ENCODE measurements around the gene TNNT1. TPM values are rescaled to one million over a fixed set of nuclear protein-coding genes. Genes with fewer than 3 reads are reported as not detected.

TNNT1 gene
- total and polyA plus RNA-seq, 9 donors: 1.3 to 3.6 (median 2.7) TPM; not detected in 4

DNA sequence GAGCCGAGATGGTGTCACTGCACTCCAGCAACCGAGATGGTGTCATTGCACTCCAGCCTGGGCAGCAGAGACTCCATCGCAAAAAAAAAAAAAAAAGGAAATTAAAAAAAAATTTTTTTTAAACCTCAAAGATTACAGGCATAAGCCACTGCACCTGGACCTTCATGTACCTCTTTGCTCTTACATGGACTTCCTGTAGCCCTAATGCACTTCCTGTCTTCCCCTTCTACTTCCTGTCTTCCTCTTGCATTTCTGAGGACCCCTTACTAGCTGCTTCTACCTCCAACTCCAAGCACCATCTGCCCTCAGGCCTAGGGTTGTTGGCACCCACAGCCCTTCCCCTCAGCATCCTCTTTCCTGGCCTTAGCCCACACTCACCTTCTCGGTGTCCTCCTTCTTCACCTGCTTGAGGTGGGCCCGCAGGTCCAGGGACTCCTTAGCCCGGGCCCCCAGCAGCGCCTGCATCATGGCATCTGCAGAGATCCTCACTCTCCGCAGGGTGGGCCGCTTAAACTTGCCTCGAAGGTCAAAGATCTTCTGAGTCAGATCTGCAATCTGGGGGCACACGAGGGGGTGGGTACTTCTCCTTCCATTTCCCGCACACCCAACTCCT lies 4.8 kb upstream of the TNNT1 start:
- Histone ChIP-seq H3K27ac (no peak overlapping the region), H3K27me3 (no peaks in the 10 kb centered on the region), H3K9me3 (no peaks in the 10 kb centered on the region), H3K4me1 (ENCODE audit: insufficient read depth) (no peaks in the 10 kb centered on the region), H3K4me3 (no peak overlapping the region), H3K36me3 (no peaks in the 10 kb centered on the region)
- 77 to 83% (median 80%) methylated on average over 12 of the region's 12 CpGs for WGBS, 3 donors
- DNase-seq: no peak
- intact Hi-C loops (cut with DNase I): no loop called here
- TF ChIP-seq EP300 (IDR thresholded peaks at IDR 0.05): no peak
- TF ChIP-seq POLR2A (IDR thresholded peaks at IDR 0.05): no peak
- TF ChIP-seq, protein P1, sequence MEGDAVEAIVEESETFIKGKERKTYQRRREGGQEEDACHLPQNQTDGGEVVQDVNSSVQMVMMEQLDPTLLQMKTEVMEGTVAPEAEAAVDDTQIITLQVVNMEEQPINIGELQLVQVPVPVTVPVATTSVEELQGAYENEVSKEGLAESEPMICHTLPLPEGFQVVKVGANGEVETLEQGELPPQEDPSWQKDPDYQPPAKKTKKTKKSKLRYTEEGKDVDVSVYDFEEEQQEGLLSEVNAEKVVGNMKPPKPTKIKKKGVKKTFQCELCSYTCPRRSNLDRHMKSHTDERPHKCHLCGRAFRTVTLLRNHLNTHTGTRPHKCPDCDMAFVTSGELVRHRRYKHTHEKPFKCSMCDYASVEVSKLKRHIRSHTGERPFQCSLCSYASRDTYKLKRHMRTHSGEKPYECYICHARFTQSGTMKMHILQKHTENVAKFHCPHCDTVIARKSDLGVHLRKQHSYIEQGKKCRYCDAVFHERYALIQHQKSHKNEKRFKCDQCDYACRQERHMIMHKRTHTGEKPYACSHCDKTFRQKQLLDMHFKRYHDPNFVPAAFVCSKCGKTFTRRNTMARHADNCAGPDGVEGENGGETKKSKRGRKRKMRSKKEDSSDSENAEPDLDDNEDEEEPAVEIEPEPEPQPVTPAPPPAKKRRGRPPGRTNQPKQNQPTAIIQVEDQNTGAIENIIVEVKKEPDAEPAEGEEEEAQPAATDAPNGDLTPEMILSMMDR (IDR thresholded peaks at IDR 0.05): no peak

- Histone ChIP-seq H3K4me3 (no peak overlapping the region), H3K27ac (no peak overlapping the region), H3K4me1 (ENCODE audit: insufficient read depth) (no peaks in the 10 kb centered on the region), H3K27me3 (no peaks in the 10 kb centered on the region), H3K9me3 (no peaks in the 10 kb centered on the region), H3K36me3 (no peaks in the 10 kb centered on the region)
- no peak for DNase-seq
- intact Hi-C loops (cut with DNase I): no loop called here
- TF ChIP-seq POLR2A (IDR thresholded peaks at IDR 0.05) (no peak), EP300 (IDR thresholded peaks at IDR 0.05) (no peak)
- TF ChIP-seq, protein P1 (IDR thresholded peaks at IDR 0.05): no peak
Observed at GRCh38 chr19:55152017-55152416, 3.0 kb upstream of the TNNT1 start.

DNA sequence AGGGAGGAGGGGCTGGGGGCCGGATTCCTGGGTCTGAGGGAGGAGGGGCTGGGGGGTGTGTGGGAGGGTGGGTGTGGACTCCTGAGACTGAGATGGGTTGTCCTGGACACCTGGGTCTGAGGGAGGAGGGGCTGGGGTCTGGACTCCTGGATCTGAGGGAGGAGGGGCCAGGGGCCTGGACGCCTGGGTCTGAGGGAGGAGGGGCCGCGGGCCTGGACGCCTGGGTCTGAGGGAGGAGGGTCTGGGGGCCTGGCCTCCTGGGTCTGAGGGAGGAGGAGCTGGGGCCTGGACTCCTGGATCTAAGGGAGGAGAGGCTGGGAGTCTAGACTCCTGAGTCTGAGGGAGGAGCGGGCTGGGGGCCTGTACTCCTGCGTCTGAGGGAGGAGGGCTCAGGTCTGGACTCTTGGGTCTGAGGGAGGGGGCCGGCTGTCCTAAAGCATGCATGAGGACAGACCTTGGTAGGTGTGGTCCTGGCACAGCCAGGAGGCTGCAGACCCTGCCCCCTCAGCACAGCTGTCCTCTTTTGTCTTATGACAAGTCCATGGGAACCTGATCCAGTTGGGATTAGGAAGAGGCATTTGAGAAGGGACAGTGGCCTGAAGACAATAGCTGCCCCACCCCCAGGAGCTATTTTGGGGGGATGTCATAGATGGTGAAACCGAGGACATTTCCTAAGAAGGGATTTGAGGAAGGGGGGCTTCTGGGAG lies 1.3 kb downstream of the TNNT1 start:
- DNase-seq: no peak
- no peaks in the 10 kb centered on the region for H3K36me3 ChIP-seq
- peaks cover 3% of the 10 kb centered on the region for H3K27me3 ChIP-seq
- 10 to 18% (median 12%) methylated on average over 7 to 9 of the region's 9 CpGs for WGBS, 3 donors
- no peak overlapping the region for H3K27ac ChIP-seq
- intact Hi-C loops (cut with DNase I): loop anchor here in 3 of 4 donors (10.0 kb wide), 2 partner anchors 227 to 357 kb away; partner anchors contain the start of genes IL11 (in 1 of the 3) and TMEM190 (in 1 of the 3)
- TF ChIP-seq EP300 (IDR thresholded peaks at IDR 0.05) (no peak), POLR2A (IDR thresholded peaks at IDR 0.05) (no peak)
- TF ChIP-seq, protein P1 (IDR thresholded peaks at IDR 0.05): no peak
- no peaks in the 10 kb centered on the region for H3K9me3 ChIP-seq
- H3K4me3 ChIP-seq: no peak overlapping the region
- no peaks in the 10 kb centered on the region for H3K4me1 ChIP-seq (ENCODE audit: insufficient read depth)

GRCh38 chr19:55146705-55147273 lies 2.2 kb downstream of the TNNT1 start:
- H3K27ac ChIP-seq: no peak overlapping the region

More at GRCh38 chr19:55146705-55147273, 2.2 kb downstream of the TNNT1 start:
- no peak for DNase-seq
- Histone ChIP-seq H3K36me3 (no peaks in the 10 kb centered on the region), H3K4me3 (no peak overlapping the region), H3K4me1 (ENCODE audit: insufficient read depth) (no peaks in the 10 kb centered on the region), H3K9me3 (no peaks in the 10 kb centered on the region), H3K27me3 (peaks cover 5% of the 10 kb centered on the region)
- intact Hi-C loops (cut with DNase I): loop anchor here in 3 of 4 donors (10.0 kb wide), 2 partner anchors 228 to 358 kb away; partner anchors contain the start of genes IL11 (in 1 of the 3) and TMEM190 (in 1 of the 3)
- WGBS, 3 donors: 0 to 2% (median 0%) methylated on average over 22 to 27 of the region's 27 CpGs
- TF ChIP-seq, protein P1 (IDR thresholded peaks at IDR 0.05): no peak
- TF ChIP-seq EP300 (IDR thresholded peaks at IDR 0.05) (no peak), POLR2A (IDR thresholded peaks at IDR 0.05) (no peak)
